ENCODE measurements around the gene HMX3.

Gene HMX3

GRCh38 chr10:123145542-123146012 lies 9.8 kb downstream of the HMX3 start:
- no peak overlapping the region for H3K27ac ChIP-seq
- no peak for TF ChIP-seq CTCF (IDR thresholded peaks at IDR 0.05)
- TF ChIP-seq ZFX (IDR thresholded peaks at IDR 0.05; ENCODE audit: borderline replicate concordance), result no peak

- no peak for TF ChIP-seq CTCF (IDR thresholded peaks at IDR 0.05)
- no peak for TF ChIP-seq ZFX (IDR thresholded peaks at IDR 0.05; ENCODE audit: borderline replicate concordance)
Observed at GRCh38 chr10:123146013-123146893, 10.5 kb downstream of the HMX3 start.

GRCh38 chr10:123146894-123147634 lies 11.3 kb downstream of the HMX3 start:
- no peak overlapping the region for H3K27ac ChIP-seq
- TF ChIP-seq ZFX (IDR thresholded peaks at IDR 0.05; ENCODE audit: borderline replicate concordance) (no peak), CTCF (IDR thresholded peaks at IDR 0.05) (no peak)

More at GRCh38 chr10:123146013-123146893, 10.5 kb downstream of the HMX3 start:
- no peak overlapping the region for H3K27ac ChIP-seq

GRCh38 chr10:123147635-123148413 lies 12.1 kb downstream of the HMX3 start, which contains the start of gene HMX2:
Gene HMX2 (plus strand): TSS chr10:123148136. CDS start chr10:123148379, 243 bp downstream.
- no peak for TF ChIP-seq CTCF (IDR thresholded peaks at IDR 0.05)
- TF ChIP-seq ZFX (IDR thresholded peaks at IDR 0.05; ENCODE audit: borderline replicate concordance), result no peak
- H3K27ac ChIP-seq, result no peak within 1 kb of the TSS

GRCh38 chr10:123148414-123149161 lies 12.8 kb downstream of the HMX3 start:
- TF ChIP-seq ZFX (IDR thresholded peaks at IDR 0.05; ENCODE audit: borderline replicate concordance) (no peak), CTCF (IDR thresholded peaks at IDR 0.05) (no peak)
- no peak overlapping the region for H3K27ac ChIP-seq

GRCh38 chr10:123149162-123149567 lies 13.4 kb downstream of the HMX3 start:
- TF ChIP-seq ZFX (IDR thresholded peaks at IDR 0.05; ENCODE audit: borderline replicate concordance), result no peak
- TF ChIP-seq CTCF (IDR thresholded peaks at IDR 0.05), result no peak
- no peak overlapping the region for H3K27ac ChIP-seq
